Vagina (tissue), 2 donors: ENCODE results near the gene LHFPL2. TPM values are rescaled to one million over a fixed set of nuclear protein-coding genes. Genes with fewer than 3 reads are reported as not detected.

Experiments used
- DNase-seq, 2 donors: peaks; one replicate each; pipeline ENCODE4 v3.0.0-alpha.2; 2017; ENCODE audit errors: extremely low spot score in 2 of 2
- H3K27ac ChIP-seq: fragments of 200-600 bp; sonication (generic); one replicate; pipeline ENCODE4 v1.5.1; 2019
- H3K27me3 ChIP-seq: fragments of 200-600 bp; sonication (generic); one replicate; pipeline ENCODE4 v1.5.1; 2019
- H3K36me3 ChIP-seq, 2 donors: fragments of 200-600 bp; sonication (generic); one replicate each; pipeline ENCODE4 v1.5.1; 2017 to 2019
- H3K4me1 ChIP-seq: fragments of 200-600 bp; sonication (generic); one replicate; pipeline ENCODE4 v1.5.1; 2019
- H3K4me3 ChIP-seq, 2 donors: fragments of 200-600 bp; sonication (generic); 1 replicate in 1 of 2; 2 replicates in 1 of 2; pipeline ENCODE4 v1.5.1; 2016 to 2019
- H3K9me3 ChIP-seq: fragments of 200-600 bp; sonication (generic); one replicate; pipeline ENCODE4 v1.5.1; 2019
- CTCF ChIP-seq, 3 experiments: fragments of 450-650 bp in 2 of 3; fragments of 200-600 bp in 1 of 3; sonication (generic) in 1 of 3; IDR thresholded peaks; one replicate each; pipeline ENCODE4 v1.5.1; 2017 to 2019; ENCODE audit warnings: antibody characterized with exemption in 3 of 3, mild to moderate bottlenecking in 2 of 3, moderate library complexity in 2 of 3
- POLR2A ChIP-seq, 2 donors: fragments of 450-650 bp; IDR thresholded peaks; one replicate each; pipeline ENCODE4 v1.6.1; 2017; ENCODE audit warnings: antibody characterized with exemption in 2 of 2, mild to moderate bottlenecking in 2 of 2, moderate library complexity in 2 of 2
- POLR2AphosphoS5 ChIP-seq, 2 donors: sonication (generic); formaldehyde crosslinking; IDR thresholded peaks; one replicate each; pipeline ENCODE4 v1.9.0; 2017; ENCODE audit warnings: antibody characterized with exemption in 2 of 2, mild to moderate bottlenecking in 2 of 2, low read depth in 1 of 2; ENCODE audit not compliant: insufficient read depth in 1 of 2
- intact Hi-C: fragments of 100-400 bp; cut with DNase I; formaldehyde crosslinking; loops from one replicate; pipeline ENCODE4 v1.15.1; 2023
- total RNA-seq: library from RNA; depleted of rRNA; stranded (reverse); fragments of >200 nt; gene quantifications from one replicate; pipeline ENCODE4 v1.2.3, GENCODE V29; 2016

The LHFPL2 gene
- total RNA-seq, 1 donor from 2014 or later: 24.8 TPM

GRCh38 chr5:78654386-78654785 is 5.8 kb upstream of the LHFPL2 start:
- Histone ChIP-seq H3K27me3 (no peaks in the 10 kb centered on the region), H3K9me3 (no peaks in the 10 kb centered on the region), H3K4me3 (no peak overlapping the region), H3K36me3 (no peaks in the 10 kb centered on the region), H3K27ac (no peak overlapping the region), H3K4me1 (peaks cover under 1% of the 10 kb centered on the region)
- intact Hi-C loops: no loop called here
- TF ChIP-seq POLR2A (IDR thresholded peaks at IDR 0.05) (no peak), POLR2AphosphoS5 (IDR thresholded peaks at IDR 0.05; ENCODE audit: insufficient read depth in 1 of 2, low read depth in 1 of 2) (no peak), CTCF (IDR thresholded peaks at IDR 0.05) (no peak)
- no peak for DNase-seq

GRCh38 chr5:78653681-78654366 is 5.3 kb upstream of the LHFPL2 start:
- no peaks in the 10 kb centered on the region for H3K9me3 ChIP-seq
- H3K4me3 ChIP-seq: no peak overlapping the region
- intact Hi-C loops: no loop called here
- H3K4me1 ChIP-seq: no peaks in the 10 kb centered on the region
- no peaks in the 10 kb centered on the region for H3K36me3 ChIP-seq
- no peaks in the 10 kb centered on the region for H3K27me3 ChIP-seq
- TF ChIP-seq CTCF (IDR thresholded peaks at IDR 0.05) (no peak), POLR2A (IDR thresholded peaks at IDR 0.05) (no peak), POLR2AphosphoS5 (IDR thresholded peaks at IDR 0.05; ENCODE audit: insufficient read depth in 1 of 2, low read depth in 1 of 2) (no peak)
- no peak for DNase-seq
- H3K27ac ChIP-seq: no peak overlapping the region

GRCh38 chr5:78653031-78653430 is 4.5 kb upstream of the LHFPL2 start:
- no peaks in the 10 kb centered on the region for H3K4me1 ChIP-seq
- intact Hi-C loops: no loop called here

GRCh38 chr5:78651468-78651867 is 2.9 kb upstream of the LHFPL2 start:
- Histone ChIP-seq H3K36me3 (no peaks in the 10 kb centered on the region), H3K27ac (no peak overlapping the region), H3K9me3 (no peaks in the 10 kb centered on the region), H3K4me1 (peaks cover 11% of the 10 kb centered on the region), H3K27me3 (no peaks in the 10 kb centered on the region), H3K4me3 (no peak overlapping the region)
- intact Hi-C loops: no loop called here
- DNase-seq: no peak
- TF ChIP-seq POLR2A (IDR thresholded peaks at IDR 0.05) (no peak), POLR2AphosphoS5 (IDR thresholded peaks at IDR 0.05; ENCODE audit: insufficient read depth in 1 of 2, low read depth in 1 of 2) (no peak), CTCF (IDR thresholded peaks at IDR 0.05) (no peak)

More at GRCh38 chr5:78653031-78653430, 4.5 kb upstream of the LHFPL2 start:
- H3K27ac ChIP-seq: no peak overlapping the region
- DNase-seq: no peak
- H3K36me3 ChIP-seq: no peaks in the 10 kb centered on the region
- TF ChIP-seq POLR2A (IDR thresholded peaks at IDR 0.05): no peak
- no peak for TF ChIP-seq POLR2AphosphoS5 (IDR thresholded peaks at IDR 0.05; ENCODE audit: insufficient read depth in 1 of 2, low read depth in 1 of 2)
- TF ChIP-seq CTCF (IDR thresholded peaks at IDR 0.05): no peak
- no peaks in the 10 kb centered on the region for H3K27me3 ChIP-seq
- H3K4me3 ChIP-seq: no peak overlapping the region
- no peaks in the 10 kb centered on the region for H3K9me3 ChIP-seq

GRCh38 chr5:78650531-78650930 is 2.0 kb upstream of the LHFPL2 start:
- no peak overlapping the region for H3K27ac ChIP-seq
- H3K4me1 ChIP-seq: peaks cover 17% of the 10 kb centered on the region
- no peaks in the 10 kb centered on the region for H3K9me3 ChIP-seq
- intact Hi-C loops: no loop called here
- no peak overlapping the region for H3K4me3 ChIP-seq
- H3K27me3 ChIP-seq: no peaks in the 10 kb centered on the region
- no peak for DNase-seq
- TF ChIP-seq CTCF (IDR thresholded peaks at IDR 0.05) (no peak), POLR2AphosphoS5 (IDR thresholded peaks at IDR 0.05; ENCODE audit: insufficient read depth in 1 of 2, low read depth in 1 of 2) (no peak), POLR2A (IDR thresholded peaks at IDR 0.05) (no peak)
- H3K36me3 ChIP-seq: no peaks in the 10 kb centered on the region
